ENCODE data around the gene ADCY9.

ADCY9 gene

DNA sequence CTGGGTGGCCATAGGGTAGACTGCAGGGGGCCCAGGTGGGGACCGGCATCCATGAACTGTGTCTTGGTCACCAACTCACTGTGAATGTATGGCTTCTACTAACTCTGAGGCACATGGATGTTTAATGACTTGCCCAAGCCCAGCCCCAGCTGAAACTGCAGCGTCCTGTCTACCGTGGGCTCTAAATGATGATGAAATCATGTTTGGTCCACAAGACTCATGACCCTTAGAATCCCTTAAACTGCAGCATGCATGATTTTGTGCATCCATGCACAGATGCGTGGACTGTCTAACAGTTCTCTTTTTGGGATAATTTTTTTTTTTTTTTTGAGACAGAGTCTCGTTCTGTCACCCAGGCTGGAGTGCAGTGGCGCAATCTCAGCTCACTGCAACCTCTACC lies 203.3 kb downstream of the ADCY9 start:
- Histone ChIP-seq H3K27me3 (replicated peaks; ENCODE audit: control insufficient read depth, insufficient read depth, low read length, poor library complexity, severe bottlenecking) (no peaks in the 10 kb centered on the region), H3K27ac (ENCODE audit: insufficient read depth, low read length, poor library complexity, severe bottlenecking) (no peak overlapping the region), H3K36me3 (ENCODE audit: control insufficient read depth, insufficient read depth, low read length) (no peaks in the 10 kb centered on the region), H3K4me3 (ENCODE audit: insufficient read depth, low read depth, low read length, poor library complexity, severe bottlenecking) (no peak overlapping the region), H3K9me3 (ENCODE audit: control insufficient read depth, low read length) (no peaks in the 10 kb centered on the region), H3K4me1 (ENCODE audit: control insufficient read depth, insufficient read depth, low read length, poor library complexity, severe bottlenecking) (no peaks in the 10 kb centered on the region)
- DNase-seq: no peak
